Measurements from ENCODE around the gene PSD4.
"Not testable (repeated sequence)": the region's sequence is repeated elsewhere in the genome, so short reads cannot be mapped to it uniquely, and the experiment has no call there.

PSD4 gene

GRCh38 chr2:113225263-113226259 lies 51.8 kb downstream of the PSD4 start:
- DNase-seq = no peak

DNA sequence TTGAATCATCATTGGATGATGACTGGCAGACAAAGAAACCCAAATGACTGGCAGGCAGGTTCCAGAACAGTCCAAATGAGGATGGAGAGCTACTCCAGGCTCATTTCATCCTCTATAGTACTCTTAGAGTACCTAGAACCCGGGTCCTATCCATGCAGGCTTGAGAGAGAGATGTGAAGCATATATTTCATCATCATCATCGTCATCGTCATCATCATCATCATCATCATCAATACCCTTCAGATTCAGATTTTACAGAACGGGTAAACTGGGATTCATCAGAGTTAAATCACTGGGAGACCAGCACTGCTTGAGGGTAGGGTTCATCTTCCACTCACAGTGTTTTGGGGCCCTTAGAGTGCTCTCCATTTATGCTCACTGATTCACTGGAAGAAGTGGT lies 52.7 kb downstream of the PSD4 start:
- no peak for DNase-seq

DNA sequence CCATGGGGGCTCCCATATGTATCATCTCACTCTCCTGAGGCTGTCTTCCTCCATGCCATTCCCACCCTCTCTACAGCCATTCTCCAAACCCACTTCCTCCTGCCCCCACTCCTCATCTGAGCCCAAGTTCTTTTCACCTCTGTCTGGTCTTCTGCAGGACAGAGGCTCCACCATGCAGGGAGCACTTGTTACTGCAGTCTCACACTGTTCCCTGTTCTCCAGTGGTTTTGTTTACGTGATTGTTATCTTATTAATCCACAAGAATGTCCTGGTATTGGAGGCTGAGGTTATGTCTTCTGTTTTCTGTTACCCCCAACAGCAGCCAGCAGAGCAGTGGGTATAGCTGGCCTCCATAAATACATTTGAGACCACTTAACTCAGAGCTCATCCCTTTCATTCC lies 53.5 kb downstream of the PSD4 start:
- DNase-seq = no peak

GRCh38 chr2:113227698-113228097 lies 53.9 kb downstream of the PSD4 start:
- DNase-seq = no peak

GRCh38 chr2:113228351-113228750 lies 54.6 kb downstream of the PSD4 start:
- no peak for DNase-seq

DNA sequence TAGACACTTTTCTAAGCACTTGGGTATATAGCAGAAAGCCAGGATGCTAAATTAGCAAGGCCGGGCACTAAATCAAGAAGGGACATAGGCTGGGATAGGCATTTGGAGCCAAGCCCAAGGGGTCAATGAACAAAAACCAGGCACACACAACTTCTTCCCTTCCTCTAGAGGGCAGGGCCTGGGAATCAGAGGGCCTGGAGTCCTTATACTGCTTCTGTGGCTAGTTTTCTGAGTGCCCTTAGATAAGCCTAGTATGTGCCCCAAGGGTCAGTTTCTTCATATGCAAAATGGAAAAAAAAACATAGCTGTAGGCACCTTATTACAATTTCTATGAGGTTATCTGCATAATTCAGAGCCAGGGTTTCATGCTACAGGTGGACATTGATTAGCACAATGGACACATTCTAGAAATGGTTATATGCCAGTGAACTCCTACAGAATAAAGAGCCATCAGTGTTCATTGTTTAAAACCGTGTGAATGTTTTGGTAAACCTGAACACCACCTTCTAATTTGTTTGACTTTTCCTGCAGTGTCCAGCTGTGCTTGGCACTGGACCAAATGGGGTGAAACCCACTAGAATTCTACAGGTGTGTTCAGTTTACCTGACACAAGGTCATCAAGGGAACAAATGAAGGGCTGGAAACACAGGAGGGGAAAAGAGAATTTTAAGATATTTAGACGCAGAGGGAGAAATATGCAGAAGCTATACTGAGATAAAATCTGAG lies 55.4 kb downstream of the PSD4 start:
- DNase-seq = no peak

GRCh38 chr2:113229795-113230194 lies 56.0 kb downstream of the PSD4 start:
- DNase-seq = no peak

- no peak for DNase-seq
These were observed 56.8 kb downstream of the PSD4 start for GRCh38 chr2:113230531-113230930.

GRCh38 chr2:113231064-113231463 lies 57.3 kb downstream of the PSD4 start:
- no peak for DNase-seq

DNA sequence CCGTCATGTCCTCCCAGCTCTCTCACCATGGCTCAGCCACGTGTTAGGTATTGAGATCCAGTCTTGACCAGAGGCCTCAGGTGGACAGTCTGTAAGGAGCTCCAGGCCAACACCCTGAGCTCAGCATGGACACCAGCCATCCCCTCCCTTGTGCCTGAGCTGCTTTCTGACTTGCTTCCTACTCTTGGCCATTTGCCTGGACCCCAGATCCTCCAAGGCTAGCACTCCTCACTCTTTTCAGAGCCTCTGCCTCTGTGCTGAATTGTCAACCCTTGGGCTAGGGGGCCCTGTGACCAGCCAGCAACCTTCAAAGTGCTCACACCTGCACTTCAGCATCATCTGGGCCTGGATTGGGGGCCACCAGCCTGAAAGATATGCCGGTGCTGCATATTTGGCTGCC lies 58.4 kb downstream of the PSD4 start:
- no peak for DNase-seq

- DNase-seq = no peak
These were observed 59.0 kb downstream of the PSD4 start for GRCh38 chr2:113232740-113233139.

DNA sequence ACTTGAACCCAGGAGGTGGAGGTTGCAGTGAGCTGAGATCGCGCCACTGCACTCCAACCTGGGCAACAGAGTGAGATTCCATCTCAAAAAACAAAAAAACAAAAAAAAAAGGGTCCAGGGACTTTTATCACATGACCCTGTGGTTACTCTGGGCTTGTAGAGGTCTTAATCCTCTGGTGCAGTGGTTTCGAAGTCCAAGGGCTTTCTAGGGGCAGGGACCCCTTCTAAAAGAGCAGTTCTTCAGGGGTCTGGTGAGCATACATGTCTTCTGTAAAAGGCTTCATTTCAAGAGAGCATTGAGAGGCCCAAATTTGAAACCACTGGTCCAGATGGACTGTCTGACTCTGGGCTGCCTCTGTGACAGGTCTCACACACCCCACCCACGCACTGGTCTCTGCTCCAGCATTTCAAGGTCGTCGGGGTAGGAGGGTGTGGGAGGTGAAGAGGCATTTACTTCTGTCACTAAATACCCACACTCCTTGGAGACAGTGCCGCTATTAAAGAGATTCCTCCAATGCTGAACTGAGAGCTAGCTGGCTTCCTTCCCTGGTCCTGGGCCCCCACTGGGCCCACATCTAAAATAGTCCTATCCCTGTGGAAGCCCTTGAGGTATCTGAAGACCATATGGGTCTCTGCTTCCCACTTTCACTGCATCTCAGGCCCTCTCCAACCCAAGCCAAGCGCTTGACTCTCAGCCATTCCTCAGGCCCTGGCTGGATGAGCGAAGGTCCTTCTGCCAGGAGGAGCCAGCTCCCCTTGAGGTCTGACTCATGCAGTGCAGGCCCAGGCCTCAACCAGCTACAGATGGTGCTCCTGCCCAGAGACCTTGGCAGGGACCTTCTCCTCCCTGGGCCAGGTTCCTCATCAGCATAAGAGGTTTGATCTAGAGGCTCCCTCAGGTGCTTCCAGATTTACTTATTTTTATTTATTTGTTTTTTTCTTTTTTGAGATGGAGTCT lies 60.1 kb downstream of the PSD4 start:
- no peak for DNase-seq

DNA sequence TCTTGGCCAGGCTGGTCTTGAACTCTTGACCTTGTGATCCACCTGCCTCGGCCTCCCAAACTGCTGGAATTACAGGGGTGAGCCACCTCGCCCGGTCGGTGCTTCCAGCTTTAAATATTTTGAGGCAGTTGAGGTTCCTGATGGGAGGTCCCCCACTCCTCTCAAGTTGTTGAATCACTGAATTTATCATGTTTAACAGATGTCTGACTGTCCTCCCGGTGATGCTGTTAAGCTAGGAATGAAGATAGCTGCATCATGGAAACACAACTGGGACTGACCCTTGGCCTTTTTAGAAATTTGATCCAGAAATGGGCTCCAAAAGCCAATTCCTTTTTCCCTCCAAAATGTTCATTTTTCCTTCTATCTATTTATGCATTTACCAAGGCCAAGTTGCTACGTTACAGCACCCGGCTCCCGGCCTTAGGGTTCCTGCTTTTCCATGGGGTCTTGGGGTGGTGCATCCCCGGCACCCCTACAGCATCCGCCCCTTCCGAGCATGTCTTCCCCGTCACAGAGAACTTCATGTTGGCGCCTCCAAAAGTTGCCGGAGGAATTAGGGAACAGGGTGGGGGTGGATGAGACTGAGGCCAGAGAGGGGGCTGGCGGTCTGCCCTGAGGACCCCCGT lies 61.1 kb downstream of the PSD4 start:
- no peak for DNase-seq

GRCh38 chr2:113235347-113236226 lies 61.8 kb downstream of the PSD4 start:
- not testable (repeated sequence) for DNase-seq

GRCh38 chr2:113236367-113237159 lies 62.8 kb downstream of the PSD4 start:
- DNase-seq = no peak

- DNase-seq = no peak
These were observed 63.9 kb downstream of the PSD4 start for GRCh38 chr2:113237604-113238160.

- no peak for DNase-seq
These were observed 65.4 kb downstream of the PSD4 start for GRCh38 chr2:113238871-113239839.

GRCh38 chr2:113240150-113240914 lies 66.6 kb downstream of the PSD4 start:
- no peak for DNase-seq
